Upper lobe of right lung (tissue), 1 donor: ENCODE results near the gene CHRNB4. TPM values are rescaled to one million over a fixed set of nuclear protein-coding genes. Genes with fewer than 3 reads are reported as not detected.
A peak's percentile ranks its signal among the peaks of the same experiment; 100 is the strongest.

Source experiments
- ATAC-seq: fragments of 200-7000 bp; cut with Tn5 transposase; one replicate; pipeline ENCODE4 v1.9.1; 2020; ENCODE audit warnings: mild to moderate bottlenecking, moderate library complexity
- DNase-seq: peaks from one replicate; pipeline ENCODE4 v3.0.0-alpha.2; 2020
- H3K27ac ChIP-seq: fragments of 200-600 bp; one replicate; pipeline ENCODE4 v1.8.0; 2022
- H3K27me3 ChIP-seq: fragments of 200-600 bp; one replicate; pipeline ENCODE4 v1.8.0; 2022; ENCODE audit warnings: mild to moderate bottlenecking
- H3K36me3 ChIP-seq: fragments of 200-600 bp; one replicate; pipeline ENCODE4 v1.8.0; 2022
- H3K4me1 ChIP-seq: fragments of 200-600 bp; one replicate; pipeline ENCODE4 v1.8.0; 2022
- H3K4me3 ChIP-seq: fragments of 200-600 bp; one replicate; pipeline ENCODE4 v1.8.0; 2022; ENCODE audit warnings: mild to moderate bottlenecking
- H3K9me3 ChIP-seq: fragments of 200-600 bp; one replicate; pipeline ENCODE4 v1.8.0; 2022
- CTCF ChIP-seq: fragments of 200-600 bp; IDR thresholded peaks from one replicate; pipeline ENCODE4 v1.8.0; 2022; ENCODE audit warnings: antibody characterized with exemption
- intact Hi-C: fragments of 100-400 bp; cut with DNase I; formaldehyde crosslinking; loops from one replicate; pipeline ENCODE4 v1.11.0; 2022
- total RNA-seq: library from RNA; stranded (reverse); fragmentation: NEBNext Ultra II Directional; extraction: Animal tissue kit (Norgen Biotek cat#: 25700); gene quantifications from one replicate; pipeline ENCODE4 v1.2.1, GENCODE V29; 2021
- donor health status: DM: no; HTN: yes; CAD: no; lungs with severe emphysema.

The CHRNB4 gene
- total RNA-seq, 1 donor from 2014 or later: not detected

- TF ChIP-seq CTCF: no peak
- peaks cover 9% of the 10 kb centered on the region for H3K27me3 ChIP-seq
- intact Hi-C loops: no loop called here
- H3K4me3 ChIP-seq: no peak overlapping the region
- no peaks in the 10 kb centered on the region for H3K9me3 ChIP-seq
- no peaks in the 10 kb centered on the region for H3K36me3 ChIP-seq
- peak; percentile 22 for DNase-seq
- ATAC-seq: no peak
- H3K4me1 ChIP-seq: no peaks in the 10 kb centered on the region
- no peak overlapping the region for H3K27ac ChIP-seq
Observed at GRCh38 chr15:78628227-78628626, 12.8 kb downstream of the CHRNB4 start.

DNA sequence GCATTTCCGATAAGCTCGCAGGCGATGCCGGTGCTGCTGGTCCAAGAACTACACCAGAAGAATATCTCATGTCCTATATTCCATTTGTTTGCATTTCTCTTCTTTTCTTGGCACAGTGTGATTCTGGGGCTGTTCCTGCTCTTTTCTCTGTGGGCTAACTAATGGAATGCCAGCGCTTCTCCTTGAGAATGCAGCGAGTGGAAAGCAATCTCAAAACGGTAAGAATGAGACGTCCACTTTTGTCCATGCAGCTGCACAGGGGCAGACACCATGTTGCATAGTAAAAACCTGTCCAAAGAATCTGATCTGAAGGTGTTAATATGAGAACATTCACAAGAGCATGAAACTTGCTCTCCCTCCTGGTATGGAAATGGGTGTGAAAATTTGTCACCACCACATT, 13.7 kb downstream of the CHRNB4 start:
- Histone ChIP-seq H3K27ac (no peak overlapping the region), H3K4me1 (no peaks in the 10 kb centered on the region), H3K4me3 (no peak overlapping the region), H3K36me3 (no peaks in the 10 kb centered on the region), H3K27me3 (peaks cover 18% of the 10 kb centered on the region), H3K9me3 (no peaks in the 10 kb centered on the region)
- ATAC-seq (no peak), DNase-seq (peak; percentile 17)
- intact Hi-C loops: no loop called here
- no peak for TF ChIP-seq CTCF

- Histone ChIP-seq H3K36me3 (no peaks in the 10 kb centered on the region), H3K27me3 (peaks cover 27% of the 10 kb centered on the region), H3K9me3 (no peaks in the 10 kb centered on the region), H3K4me1 (no peaks in the 10 kb centered on the region), H3K27ac (no peak overlapping the region), H3K4me3 (no peak overlapping the region)
- DNase-seq (peak; percentile 18), ATAC-seq (no peak)
- intact Hi-C loops: no loop called here
- no peak for TF ChIP-seq CTCF
Observed at GRCh38 chr15:78626381-78626995, 14.5 kb downstream of the CHRNB4 start.

DNA sequence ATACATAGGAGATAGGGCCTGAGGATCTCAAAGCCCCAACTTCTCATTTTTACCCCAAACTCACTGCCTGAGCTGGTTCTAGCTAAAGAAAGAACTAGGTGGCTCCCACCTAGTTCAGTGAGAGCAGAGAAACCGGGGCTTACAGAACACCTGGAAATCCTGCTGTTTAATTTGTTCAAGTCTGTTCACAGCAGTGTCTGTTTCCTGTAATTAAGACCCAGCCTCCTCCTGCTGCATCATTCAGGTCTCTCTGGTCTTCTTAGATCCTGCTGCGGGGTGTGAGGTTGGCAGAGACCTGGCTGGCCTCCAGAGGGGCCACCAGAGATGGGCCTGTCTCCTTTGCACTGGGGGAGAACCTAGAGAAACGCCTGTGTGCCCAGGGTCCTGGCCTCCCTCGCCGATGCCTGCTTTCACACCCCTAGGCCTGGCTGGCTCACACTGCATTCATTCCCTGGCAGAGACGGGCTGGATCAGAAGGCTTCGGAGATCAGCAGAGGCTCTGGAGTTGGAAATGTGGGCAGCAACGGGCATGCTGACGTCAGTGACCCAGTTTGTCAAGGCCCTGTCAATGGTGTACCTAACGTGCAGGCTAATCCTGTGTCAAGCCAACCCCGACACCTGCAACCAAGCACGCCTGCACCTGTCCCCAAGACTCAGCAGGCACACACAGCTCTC, 15.3 kb downstream of the CHRNB4 start:
- Histone ChIP-seq H3K9me3 (no peaks in the 10 kb centered on the region), H3K27me3 (peaks cover 34% of the 10 kb centered on the region), H3K36me3 (no peaks in the 10 kb centered on the region), H3K27ac (no peak overlapping the region), H3K4me1 (no peaks in the 10 kb centered on the region), H3K4me3 (no peak overlapping the region)
- DNase-seq: peak; percentile 44
- intact Hi-C loops: no loop called here
- no peak for TF ChIP-seq CTCF
- ATAC-seq: no peak

DNA sequence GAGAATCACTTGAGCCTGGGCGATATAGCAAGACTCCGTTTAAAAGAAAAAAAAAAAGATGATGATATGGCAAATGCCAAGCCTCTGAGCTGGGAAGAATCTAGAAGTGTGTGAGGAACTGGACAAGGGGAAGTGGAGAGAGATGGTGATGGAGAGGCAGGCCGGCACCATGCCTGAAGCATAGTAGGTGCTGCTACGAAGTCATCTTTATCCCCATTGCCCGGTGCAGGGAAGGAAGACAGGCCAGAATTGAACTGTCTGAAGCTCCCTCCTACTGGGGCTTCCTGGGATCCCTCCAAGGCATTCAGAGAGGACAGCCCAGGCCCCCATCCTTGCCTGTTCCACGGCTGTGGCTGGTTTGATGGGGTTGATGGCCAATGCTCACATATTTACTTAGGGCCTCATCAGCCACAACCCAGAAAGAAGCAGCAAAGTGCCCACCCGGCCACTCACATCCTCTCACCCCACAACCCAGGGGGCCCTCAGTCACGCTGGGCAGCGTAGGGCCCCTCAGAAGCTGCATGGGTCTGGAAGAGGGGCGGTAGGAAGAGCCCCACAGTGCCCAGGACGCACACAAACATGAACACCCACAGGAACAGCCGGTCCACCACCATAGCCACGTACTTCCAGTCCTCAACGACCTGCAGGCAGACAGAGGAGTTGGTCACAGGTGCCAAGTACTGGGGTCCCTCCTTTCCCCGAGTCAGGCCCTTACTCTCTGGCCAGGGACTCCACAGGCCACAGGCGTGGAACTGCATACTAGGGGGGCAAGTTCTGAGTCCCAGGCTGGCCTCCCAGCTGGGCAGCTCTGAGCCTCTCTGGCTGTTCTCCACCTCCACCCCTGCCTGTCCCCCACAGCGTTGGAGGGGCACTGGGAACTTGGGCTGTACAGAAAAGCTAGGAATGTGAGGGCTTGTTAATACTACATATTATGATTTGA, 16.1 kb downstream of the CHRNB4 start:
- intact Hi-C loops: no loop called here

More for the DNA sequence above, 16.1 kb downstream of the CHRNB4 start:
- no peak for TF ChIP-seq CTCF
- Histone ChIP-seq H3K36me3 (no peaks in the 10 kb centered on the region), H3K4me1 (peaks cover 7% of the 10 kb centered on the region), H3K9me3 (no peaks in the 10 kb centered on the region), H3K4me3 (no peak overlapping the region), H3K27me3 (peaks cover 42% of the 10 kb centered on the region), H3K27ac (no peak overlapping the region)
- peak; percentile 53 for DNase-seq
- no peak for ATAC-seq
